Natural killer cell (primary cell): Measurements from ENCODE around the gene HGF. TPM values are rescaled to one million over a fixed set of nuclear protein-coding genes. Genes with fewer than 3 reads are reported as not detected.
"Not testable (repeated sequence)": the region's sequence is repeated elsewhere in the genome, so short reads cannot be mapped to it uniquely, and the experiment has no call there.

Source experiments
- ATAC-seq, 3 donors: fragments of 150-1000 bp in 2 of 3; fragments of 200-7000 bp in 1 of 3; cut with Tn5 transposase; 1 replicate in 1 of 3; 2 replicates in 2 of 3; pipeline ENCODE4 v1.10.0; 2021; ENCODE audit warnings: mild to moderate bottlenecking in 2 of 3, moderate library complexity in 2 of 3
- DNase-seq, 2 donors: peaks; one replicate each; pipeline versions ENCODE4 v3.0.0 to v3.0.0-alpha.2; 2013 to 2021; ENCODE audit warnings: mixed read lengths in 1 of 2
- H3K27ac ChIP-seq: one replicate; pipeline ENCODE4 v1.5.1; 2013; ENCODE audit warnings: mild to moderate bottlenecking, low read length
- H3K27me3 ChIP-seq: one replicate; pipeline ENCODE4 v1.6.1; 2013; ENCODE audit warnings: low read length; ENCODE audit not compliant: control insufficient read depth, insufficient read depth
- H3K36me3 ChIP-seq: one replicate; pipeline ENCODE4 v1.6.1; 2013; ENCODE audit warnings: low read length; ENCODE audit not compliant: control insufficient read depth, insufficient read depth
- H3K4me1 ChIP-seq: one replicate; pipeline ENCODE4 v1.6.1; 2013; ENCODE audit warnings: low read length; ENCODE audit not compliant: control insufficient read depth, insufficient read depth
- H3K4me3 ChIP-seq: one replicate; pipeline ENCODE4 v1.5.1; 2013; ENCODE audit warnings: low read length
- H3K9me3 ChIP-seq: one replicate; pipeline ENCODE4 v1.6.1; 2013; ENCODE audit warnings: low read length; ENCODE audit not compliant: control insufficient read depth, insufficient read depth
- H3K27ac Mint-ChIP-seq, 2 donors: one replicate each; pipeline ENCODE4 v1.8.0; 2022; ENCODE audit warnings: mild to moderate bottlenecking in 2 of 2, mixed read lengths in 2 of 2, moderate library complexity in 1 of 2
- H3K27me3 Mint-ChIP-seq, 2 donors: one replicate each; pipeline ENCODE4 v1.8.0; 2022; ENCODE audit warnings: low read depth in 2 of 2, mixed read lengths in 2 of 2
- H3K36me3 Mint-ChIP-seq: one replicate; pipeline ENCODE4 v1.8.0; 2022; ENCODE audit warnings: mixed read lengths
- H3K4me1 Mint-ChIP-seq, 2 donors: one replicate each; pipeline ENCODE4 v1.8.0; 2022; ENCODE audit warnings: mixed read lengths in 2 of 2
- H3K4me3 Mint-ChIP-seq: one replicate; pipeline ENCODE4 v1.8.0; 2022; ENCODE audit warnings: mild to moderate bottlenecking, moderate library complexity, mixed read lengths
- H3K9me3 Mint-ChIP-seq, 2 donors: one replicate each; pipeline ENCODE4 v1.8.0; 2022; ENCODE audit warnings: mixed read lengths in 2 of 2
- CTCF ChIP-seq: fragments of 200-600 bp; IDR thresholded peaks from one replicate; pipeline ENCODE4 v1.8.0; 2022; ENCODE audit warnings: antibody characterized with exemption
- WGBS: methylation state at CpG from one replicate; pipeline ENCODE4 v1.1.7; 2013; ENCODE audit warnings: missing lambda C conversion rate; ENCODE audit not compliant: insufficient coverage; 5-methylcytosine and 5-hydroxymethylcytosine counted together
- intact Hi-C: fragments of 100-400 bp; cut with micrococcal nuclease; formaldehyde crosslinking; loops from one replicate; pipeline ENCODE4 v1.14.2; 2022
- total RNA-seq, 4 donors: library from RNA; stranded (reverse); fragments of 120-200 nt in 1 of 4; gene quantifications; one replicate each; pipeline versions ENCODE4 v1.2.3 to v1.2.4, GENCODE V29; 2013 to 2022

Gene HGF
- total RNA-seq, 3 donors from 2014 or later (not counting 1 experiment from before 2014, with no cell fraction given), result 0.43 to 7.4 (median 0.94) TPM

- 82% methylated on average over 7 of the region's 7 CpGs for WGBS
- TF ChIP-seq CTCF, result no peak
- ATAC-seq, result no peak
Observed at GRCh38 chr7:81736091-81736490, 33.8 kb downstream of the HGF start.

GRCh38 chr7:81725812-81726127 lies 44.1 kb downstream of the HGF start:
- Histone ChIP-seq H3K27ac (no peak overlapping the region), H3K4me1 (no peaks in the 10 kb centered on the region), H3K27me3 (no peaks in the 10 kb centered on the region), H3K4me3 (no peak overlapping the region), H3K36me3 (no peaks in the 10 kb centered on the region), H3K9me3 (no peaks in the 10 kb centered on the region)
- no peaks in the 10 kb centered on the region for H3K4me1 Mint-ChIP-seq
- H3K27me3 Mint-ChIP-seq, result no peaks in the 10 kb centered on the region
- DNase-seq (no peak), ATAC-seq (no peak)
- H3K4me3 Mint-ChIP-seq, result no peak overlapping the region
- 86% methylated on average over 6 of the region's 6 CpGs for WGBS
- intact Hi-C loops, result no loop called here
- no peaks in the 10 kb centered on the region for H3K36me3 Mint-ChIP-seq
- H3K9me3 Mint-ChIP-seq, result peaks cover 2 to 3% of the 10 kb centered on the region in 2 donors
- no peak overlapping the region for H3K27ac Mint-ChIP-seq
- no peak for TF ChIP-seq CTCF

More at GRCh38 chr7:81736091-81736490, 33.8 kb downstream of the HGF start:
- H3K4me3 Mint-ChIP-seq, result no peak overlapping the region
- no peaks in the 10 kb centered on the region for H3K9me3 ChIP-seq
- H3K36me3 Mint-ChIP-seq, result no peaks in the 10 kb centered on the region
- no peak overlapping the region for H3K27ac ChIP-seq
- peaks cover 11 to 18% of the 10 kb centered on the region in 2 donors for H3K9me3 Mint-ChIP-seq
- H3K27ac Mint-ChIP-seq, result no peak overlapping the region
- no peaks in the 10 kb centered on the region for H3K4me1 ChIP-seq
- H3K4me3 ChIP-seq, result no peak overlapping the region
- H3K27me3 ChIP-seq, result no peaks in the 10 kb centered on the region
- no peaks in the 10 kb centered on the region for H3K4me1 Mint-ChIP-seq
- H3K36me3 ChIP-seq, result no peaks in the 10 kb centered on the region
- DNase-seq, result no peak
- no peaks in the 10 kb centered on the region for H3K27me3 Mint-ChIP-seq
- intact Hi-C loops, result no loop called here

GRCh38 chr7:81725003-81725811 lies 44.6 kb downstream of the HGF start:
- Mint-ChIP-seq H3K27ac (no peak overlapping the region), H3K4me1 (no peaks in the 10 kb centered on the region), H3K27me3 (no peaks in the 10 kb centered on the region), H3K9me3 (peaks cover 2 to 3% of the 10 kb centered on the region in 2 donors), H3K4me3 (no peak overlapping the region), H3K36me3 (no peaks in the 10 kb centered on the region)
- no peak overlapping the region for H3K27ac ChIP-seq
- no peaks in the 10 kb centered on the region for H3K36me3 ChIP-seq
- WGBS, result 89% methylated on average over 2 of the region's 2 CpGs
- DNase-seq, result no peak
- H3K4me1 ChIP-seq, result no peaks in the 10 kb centered on the region
- no peaks in the 10 kb centered on the region for H3K27me3 ChIP-seq
- no peak overlapping the region for H3K4me3 ChIP-seq
- TF ChIP-seq CTCF, result no peak
- ATAC-seq, result no peak
- no peaks in the 10 kb centered on the region for H3K9me3 ChIP-seq
- intact Hi-C loops, result no loop called here

- not testable (repeated sequence) for H3K27ac Mint-ChIP-seq, H3K4me1 Mint-ChIP-seq, H3K9me3 Mint-ChIP-seq
Observed at GRCh38 chr7:81722250-81722649, 47.6 kb downstream of the HGF start.

More at GRCh38 chr7:81722250-81722649, 47.6 kb downstream of the HGF start:
- ATAC-seq, intact Hi-C loops, H3K36me3 ChIP-seq, H3K36me3 Mint-ChIP-seq, DNase-seq, H3K4me3 ChIP-seq, H3K27me3 Mint-ChIP-seq, H3K27me3 ChIP-seq, H3K9me3 ChIP-seq, H3K4me3 Mint-ChIP-seq, H3K4me1 ChIP-seq, H3K27ac ChIP-seq: not testable (repeated sequence)
- WGBS, result 96% methylated on average over 6 of the region's 8 CpGs
